PC-9 (cell line): Measurements from ENCODE around the gene SPRED2.

Experiments
- CTCF ChIP-seq: fragments of 200-600 bp; sonication (generic); conservative IDR thresholded peaks from 2 replicates; pipeline ENCODE4 v1.6.1; 2017; ENCODE audit warnings: mixed run types, antibody characterized with exemption, mild to moderate bottlenecking, moderate library complexity
- EZH2 ChIP-seq: fragments of 200-600 bp; sonication (generic); IDR thresholded peaks from 2 replicates; pipeline ENCODE4 v1.8.0; 2017; ENCODE audit warnings: antibody characterized with exemption, low read depth

GRCh38 chr2:65313954-65314256 lies 118.5 kb downstream of the SPRED2 start:
- TF ChIP-seq CTCF = no peak
- TF ChIP-seq EZH2 = no peak
